Lung microvascular endothelial cell (primary cell): Measurements from ENCODE around the gene CLTCL1. TPM values are rescaled to one million over a fixed set of nuclear protein-coding genes. Genes with fewer than 3 reads are reported as not detected.
A peak's percentile ranks its signal among the peaks of the same experiment; 100 is the strongest.

Source experiments
- DNase-seq, 2 donors: peaks; one replicate each; pipeline versions ENCODE4 v3.0.0 to v3.0.0-alpha.2; 2010; ENCODE audit warnings: low read depth in 2 of 2
- total RNA-seq: library from RNA; depleted of rRNA; stranded (reverse); fragments of >200 nt; gene quantifications from 2 replicates; pipeline ENCODE4 v1.2.1, GENCODE V29; 2014

Gene CLTCL1
- total RNA-seq, 1 donor from 2014 or later: 4.0 TPM

- DNase-seq: no peak
Measured at GRCh38 chr22:19196841-19197612, 94.5 kb downstream of the CLTCL1 start.

GRCh38 chr22:19195796-19196731 lies 95.5 kb downstream of the CLTCL1 start:
- no peak for DNase-seq

GRCh38 chr22:19194766-19195536 lies 96.6 kb downstream of the CLTCL1 start:
- DNase-seq: no peak

- DNase-seq: no peak
Measured at GRCh38 chr22:19193879-19194278, 97.6 kb downstream of the CLTCL1 start.

- no peak for DNase-seq
Measured at GRCh38 chr22:19187716-19188563, 103.6 kb downstream of the CLTCL1 start.

- DNase-seq: no peak
Measured at GRCh38 chr22:19184276-19184997, 107.1 kb downstream of the CLTCL1 start.

GRCh38 chr22:19183216-19183615 lies 108.3 kb downstream of the CLTCL1 start:
- DNase-seq: no peak

GRCh38 chr22:19182472-19183157 lies 108.9 kb downstream of the CLTCL1 start:
- DNase-seq: no peak

- DNase-seq: no peak
Measured at GRCh38 chr22:19181786-19182471, 109.6 kb downstream of the CLTCL1 start.

GRCh38 chr22:19180740-19181410 lies 110.6 kb downstream of the CLTCL1 start:
- no peak for DNase-seq

- no peak for DNase-seq
Measured at GRCh38 chr22:19180234-19180633, 111.3 kb downstream of the CLTCL1 start.

GRCh38 chr22:19179497-19180048 lies 111.9 kb downstream of the CLTCL1 start:
- peak; percentile 89 for DNase-seq

GRCh38 chr22:19178657-19179496 lies 112.6 kb downstream of the CLTCL1 start, which contains the start of gene SLC25A1:
TSS of gene SLC25A1 (minus strand) at chr22:19178736. CDS start at chr22:19178673, 63 bp downstream.
- DNase-seq: peak; percentile 88 to 95

GRCh38 chr22:19178065-19178656 lies 113.4 kb downstream of the CLTCL1 start:
- peak in 1 of 2 donors; percentile 48 for DNase-seq

GRCh38 chr22:19177164-19178064 lies 114.1 kb downstream of the CLTCL1 start:
- DNase-seq: peak in 1 of 2 donors; percentile 20
